SK-N-SH (cell line): ENCODE measurements around the gene SSR4. TPM values are rescaled to one million over a fixed set of nuclear protein-coding genes. Genes with fewer than 3 reads are reported as not detected.

Experiments used
- CTCF ChIA-PET: fragments of 300-600, 350-600 bp; formaldehyde crosslinking; extraction: SDS; loops from one replicate; lab custom pipeline; 2021; lab: Yijun Ruan, JAX
- POLR2A ChIA-PET: fragments of 350-600 bp; sonication (Branson Sonifier 250); formaldehyde crosslinking; extraction: SDS; loops from one replicate; lab custom pipeline; 2020; ENCODE audit warnings: antibody characterized with exemption, inconsistent platforms; lab: Yijun Ruan, JAX
- DNase-seq: peaks from one replicate; pipeline ENCODE4 v3.0.0; 2012
- H2AFZ ChIP-seq: fragments of 200-600 bp; sonication (generic); 2 replicates; pipeline ENCODE4 v1.8.1; 2016; ENCODE audit warnings: antibody characterized with exemption, mild to moderate bottlenecking, low read depth
- H3F3A ChIP-seq: fragments of 200-600 bp; sonication (generic); replicated peaks from 2 replicates; pipeline ENCODE3; 2016; ENCODE audit warnings: antibody characterized with exemption, mild to moderate bottlenecking; ENCODE audit not compliant: insufficient read depth
- H3K27ac ChIP-seq, 2 experiments: fragments of 200-500 bp in 1 of 2; fragments of 200-600 bp in 1 of 2; sonication (Bioruptor generic) in 1 of 2; sonication (generic), shearing (Covaris generic) in 1 of 2; 2 replicates each; pipeline versions ENCODE4 v1.5.1 to v1.6.1; 2014 to 2016; ENCODE audit warnings: low read depth in 2 of 2, inconsistent platforms in 1 of 2, low read length in 1 of 2, mild to moderate bottlenecking in 1 of 2, mixed read lengths in 1 of 2
- H3K27me3 ChIP-seq: fragments of 200-600 bp; sonication (generic), shearing (Covaris generic); 2 replicates; pipeline ENCODE4 v1.6.1; 2016; ENCODE audit warnings: mixed run types; ENCODE audit not compliant: insufficient read depth
- H3K36me3 ChIP-seq, 2 experiments: fragments of 200-500 bp in 1 of 2; fragments of 200-600 bp in 1 of 2; sonication (Bioruptor generic) in 1 of 2; sonication (generic) in 1 of 2; replicated peaks in 1 of 2; 2 replicates each; pipeline versions ENCODE3 to v1.5.1; 2014 to 2016; ENCODE audit warnings: low read length in 1 of 2, mild to moderate bottlenecking in 1 of 2; ENCODE audit not compliant: insufficient read depth in 2 of 2, control insufficient read depth in 1 of 2
- H3K4me1 ChIP-seq, 2 experiments: fragments of 200-500 bp in 1 of 2; fragments of 200-600 bp in 1 of 2; sonication (Bioruptor generic) in 1 of 2; sonication (generic), shearing (Covaris generic) in 1 of 2; 2 replicates each; pipeline versions ENCODE4 v1.5.1 to v1.6.1; 2014 to 2016; ENCODE audit warnings: low read depth in 1 of 2, low read length in 1 of 2, mixed run types in 1 of 2; ENCODE audit not compliant: insufficient read depth in 2 of 2, control insufficient read depth in 1 of 2
- H3K4me2 ChIP-seq: fragments of 200-600 bp; sonication (generic), shearing (Covaris generic); 2 replicates; pipeline ENCODE4 v1.6.1; 2017; ENCODE audit warnings: mixed run types
- H3K4me3 ChIP-seq, 2 experiments: fragments of 200-500 bp in 1 of 2; fragments of 200-600 bp in 1 of 2; sonication (Bioruptor generic) in 1 of 2; sonication (generic), shearing (Covaris generic) in 1 of 2; 2 replicates each; pipeline versions ENCODE4 v1.5.1 to v1.8.1; 2014 to 2016; ENCODE audit warnings: low read depth in 2 of 2, inconsistent platforms in 1 of 2, low read length in 1 of 2, mild to moderate bottlenecking in 1 of 2, mixed read lengths in 1 of 2, moderate library complexity in 1 of 2
- H3K79me2 ChIP-seq: fragments of 200-600 bp; sonication (generic); 2 replicates; pipeline ENCODE4 v1.8.1; 2017; ENCODE audit warnings: mild to moderate bottlenecking; ENCODE audit not compliant: insufficient read depth
- H3K9ac ChIP-seq: fragments of 200-600 bp; sonication (generic); 2 replicates; pipeline ENCODE4 v1.6.1; 2017; ENCODE audit warnings: mixed run types
- H3K9me2 ChIP-seq: fragments of 200-600 bp; sonication (generic); 2 replicates; pipeline ENCODE4 v1.6.1; 2017; ENCODE audit warnings: mixed run types
- H3K9me3 ChIP-seq: fragments of 200-600 bp; sonication (generic); 2 replicates; pipeline ENCODE4 v1.6.1; 2017; ENCODE audit warnings: mixed run types, mild to moderate bottlenecking, moderate library complexity
- H4K20me1 ChIP-seq: fragments of 200-600 bp; sonication (generic); 2 replicates; pipeline ENCODE4 v1.6.1; 2017; ENCODE audit warnings: mild to moderate bottlenecking, mixed run types; ENCODE audit not compliant: insufficient read depth
- CHD2 ChIP-seq: fragments of 150-350 bp; IDR thresholded peaks from 2 replicates; pipeline ENCODE4 v1.6.1; 2018; ENCODE audit warnings: low read length; ENCODE audit not compliant: partially characterized antibody
- EP300 ChIP-seq, 2 experiments: IDR thresholded peaks; 2 replicates each; pipeline versions ENCODE4 v1.4.0 to v1.6.1; 2012; ENCODE audit warnings: borderline replicate concordance in 1 of 2, low read depth in 1 of 2, low read length in 1 of 2
- EZH2phosphoT487 ChIP-seq: fragments of 200-600 bp; sonication (generic); IDR thresholded peaks from 2 replicates; pipeline ENCODE4 v1.6.1; 2017; ENCODE audit warnings: low read depth, mixed run types, mild to moderate bottlenecking, antibody characterized with exemption, moderate library complexity, borderline replicate concordance
- FOSL2 ChIP-seq: IDR thresholded peaks from 2 replicates; pipeline ENCODE4 v1.4.0; 2012; ENCODE audit warnings: low read depth, mild to moderate bottlenecking, moderate library complexity, borderline replicate concordance
- GABPA ChIP-seq: IDR thresholded peaks from 2 replicates; pipeline ENCODE4 v1.4.0; 2012; ENCODE audit warnings: low read depth, mild to moderate bottlenecking
- MXI1 ChIP-seq: IDR thresholded peaks from 2 replicates; pipeline ENCODE4 v1.6.1; 2012; ENCODE audit warnings: mild to moderate bottlenecking, low read depth, low read length, improper control_type of control experiment
- TCF12 ChIP-seq: IDR thresholded peaks from 2 replicates; pipeline ENCODE4 v1.4.0; 2012
- TEAD4 ChIP-seq: IDR thresholded peaks from 2 replicates; pipeline ENCODE4 v1.4.0; 2012; ENCODE audit warnings: mild to moderate bottlenecking, borderline replicate concordance; ENCODE audit not compliant: insufficient read depth
- USF1 ChIP-seq: IDR thresholded peaks from 2 replicates; pipeline ENCODE4 v1.4.0; 2012; ENCODE audit warnings: low read depth, borderline replicate concordance
- WGBS: methylation state at CpG from one replicate; pipeline ENCODE4 v1.1.6; 2017; ENCODE audit warnings: low lambda C conversion rate; 5-methylcytosine and 5-hydroxymethylcytosine counted together
- polyA plus RNA-seq, 3 experiments: library from polyadenylated mRNA; depleted of rRNA; stranded (reverse); fragments of >200 nt; gene quantifications; 2 replicates each; pipeline ENCODE4 v1.2.3, GENCODE V29; 2012
- TF ChIP-seq, protein P1 (sequence below): IDR thresholded peaks from 2 replicates; pipeline ENCODE4 v1.4.0; 2012; ENCODE audit warnings: low read depth, borderline replicate concordance

The SSR4 gene
- polyA plus RNA-seq, 1 of the 3 experiments (the other 2 are of a cell fraction) = 367 TPM

DNA sequence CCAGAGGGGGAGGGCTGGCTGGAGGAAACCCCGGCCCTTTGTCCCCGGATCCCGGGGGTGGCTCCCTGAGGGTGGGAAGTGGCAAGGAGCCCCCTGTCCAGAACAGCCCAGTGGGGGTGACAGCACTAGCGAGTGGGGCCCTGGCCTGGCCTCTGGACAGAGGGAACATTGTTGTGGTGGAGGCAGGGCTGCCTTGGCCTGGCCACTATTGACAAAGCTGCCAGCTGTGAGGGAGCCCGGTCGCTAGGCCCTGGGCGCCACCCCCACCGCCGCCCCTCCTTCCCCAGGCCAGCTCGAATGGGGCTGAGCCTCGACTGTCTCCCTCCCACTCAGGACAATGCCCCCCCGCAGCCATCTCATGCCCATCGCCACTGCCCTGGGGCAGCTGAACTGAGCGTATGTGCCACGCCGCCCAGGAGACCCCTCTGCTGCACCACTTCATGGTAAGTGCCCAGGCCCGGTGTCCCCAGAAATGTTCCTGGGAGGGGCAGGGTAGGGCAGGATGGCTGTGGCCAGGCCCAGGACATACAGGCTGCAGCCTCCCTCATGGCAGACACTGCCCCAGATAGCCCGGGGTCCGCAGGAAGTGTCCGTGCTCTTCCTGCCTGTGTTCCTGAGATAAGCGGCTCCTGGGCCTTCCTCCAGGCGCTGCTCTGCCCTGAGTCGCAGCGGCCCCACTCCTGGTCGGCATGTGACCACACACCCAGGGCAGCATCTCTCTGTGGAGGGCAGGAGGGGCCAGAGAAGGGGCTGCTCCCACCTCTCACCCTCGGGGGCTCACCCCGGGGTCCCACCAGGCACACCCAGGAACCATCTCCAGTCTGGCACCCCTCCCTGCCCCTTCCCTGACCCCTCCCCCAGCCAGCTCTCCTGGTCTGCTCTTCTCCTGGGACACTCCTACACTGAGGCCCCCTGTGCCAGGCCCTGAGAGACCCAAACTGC lies 29.1 kb upstream of the SSR4 start:
- peaks cover 2 to 27% of the 10 kb centered on the region in 2 experiments; a peak in 1 of 4 replicates for H3K4me1 ChIP-seq
- 12% methylated on average over 5 of the region's 27 CpGs for WGBS
- H3F3A ChIP-seq = no peaks in the 10 kb centered on the region
- H3K9me2 ChIP-seq = no peaks in the 10 kb centered on the region
- H3K79me2 ChIP-seq = peaks cover 6% of the 10 kb centered on the region; the same call in 1 of the 2 replicates
- peak overlapping the region; percentile 49; the same call in 1 of the 2 replicates for H3K9ac ChIP-seq
- no peaks in the 10 kb centered on the region for H3K36me3 ChIP-seq
- TF ChIP-seq GABPA (0 out of 2 replicates have a peak, but pooled peaks have one; percentile 30), CHD2 (no peak), USF1 (0 out of 2 replicates have a peak, but pooled peaks have one; percentile 15), EP300 (IDR thresholded peaks at IDR 0.05; ENCODE audit: borderline replicate concordance in 1 of 2, low read depth in 1 of 2, low read length in 1 of 2) (0 out of 4 replicates have a peak, but pooled peaks of 1 of the 2 experiments have one; percentile 16), TEAD4 (no peak)
- TF ChIP-seq, protein P1, sequence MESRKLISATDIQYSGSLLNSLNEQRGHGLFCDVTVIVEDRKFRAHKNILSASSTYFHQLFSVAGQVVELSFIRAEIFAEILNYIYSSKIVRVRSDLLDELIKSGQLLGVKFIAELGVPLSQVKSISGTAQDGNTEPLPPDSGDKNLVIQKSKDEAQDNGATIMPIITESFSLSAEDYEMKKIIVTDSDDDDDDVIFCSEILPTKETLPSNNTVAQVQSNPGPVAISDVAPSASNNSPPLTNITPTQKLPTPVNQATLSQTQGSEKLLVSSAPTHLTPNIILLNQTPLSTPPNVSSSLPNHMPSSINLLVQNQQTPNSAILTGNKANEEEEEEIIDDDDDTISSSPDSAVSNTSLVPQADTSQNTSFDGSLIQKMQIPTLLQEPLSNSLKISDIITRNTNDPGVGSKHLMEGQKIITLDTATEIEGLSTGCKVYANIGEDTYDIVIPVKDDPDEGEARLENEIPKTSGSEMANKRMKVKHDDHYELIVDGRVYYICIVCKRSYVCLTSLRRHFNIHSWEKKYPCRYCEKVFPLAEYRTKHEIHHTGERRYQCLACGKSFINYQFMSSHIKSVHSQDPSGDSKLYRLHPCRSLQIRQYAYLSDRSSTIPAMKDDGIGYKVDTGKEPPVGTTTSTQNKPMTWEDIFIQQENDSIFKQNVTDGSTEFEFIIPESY = no peak
- DNase-seq = peak; percentile 82
- peak overlapping the region; percentile 79 for H3K4me2 ChIP-seq
- ChIA-PET CTCF (interaction anchor here (0.6 to 10.2 kb wide), 13 partner anchors 10 to 183 kb away, joined by 3 to 134 read pairs (median 5); partner anchors contain the start of genes RENBP and SRPK3), POLR2A (interaction anchor here (0.6 to 1.7 kb wide), 4 partner anchors 10 to 205 kb away, joined by 3 to 5 read pairs (median 4); partner anchors contain the start of genes IDH3G and SSR4)
- H3K9me3 ChIP-seq = no peaks in the 10 kb centered on the region
- peak overlapping the region; percentile 40 to 49 for H3K4me3 ChIP-seq
- peaks cover 9% of the 10 kb centered on the region; the same call in 1 of the 2 replicates for H4K20me1 ChIP-seq
- no peaks in the 10 kb centered on the region for H3K27me3 ChIP-seq
- peak overlapping the region; percentile 63 to 82; a peak in 3 of 4 replicates for H3K27ac ChIP-seq
- H2AFZ ChIP-seq = no peak overlapping the region

DNA sequence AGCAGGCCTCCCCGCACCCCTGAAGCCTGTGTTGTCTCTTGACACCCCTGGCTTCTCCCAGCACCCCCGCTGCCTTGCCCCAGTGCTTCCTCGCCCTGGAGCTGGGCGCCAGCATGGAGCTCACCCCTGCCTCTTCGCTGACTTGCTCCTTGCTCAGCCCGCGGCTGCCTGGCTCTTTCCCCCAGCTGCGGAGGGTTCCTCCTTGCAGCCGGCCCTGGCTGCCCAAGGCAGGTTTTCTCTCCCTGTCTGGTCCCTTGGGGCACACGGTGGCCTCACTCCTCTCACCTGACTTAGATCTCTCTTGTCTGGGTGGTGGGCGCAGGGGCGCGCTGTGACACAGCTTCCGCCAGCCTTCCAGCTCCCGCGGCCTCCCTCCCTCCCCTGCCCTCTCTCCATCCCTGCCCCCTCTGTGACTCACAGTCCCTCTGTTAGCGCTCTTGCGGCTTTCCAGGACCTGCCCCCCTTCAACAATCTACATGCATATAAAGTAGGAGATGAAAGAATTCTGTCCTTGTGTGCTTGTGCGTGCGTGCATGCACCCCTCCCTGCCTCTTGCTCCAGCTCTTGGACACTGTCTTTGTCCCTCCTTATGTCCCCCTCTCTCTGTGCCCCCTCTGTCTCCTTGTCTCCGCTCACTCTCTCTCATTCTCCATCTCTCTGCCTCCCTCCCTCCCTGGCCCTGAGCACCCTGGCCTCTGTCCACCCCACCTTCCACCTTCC lies 28.2 kb upstream of the SSR4 start:
- H3F3A ChIP-seq = no peaks in the 10 kb centered on the region
- peak; percentile 74 for DNase-seq
- H3K4me3 ChIP-seq = peak overlapping the region; percentile 40 to 44
- peak overlapping the region; percentile 49; the same call in 1 of the 2 replicates for H3K9ac ChIP-seq
- H2AFZ ChIP-seq = no peak overlapping the region
- peaks cover 0 to 4% of the 10 kb centered on the region in 2 experiments for H3K36me3 ChIP-seq
- H3K9me2 ChIP-seq = no peaks in the 10 kb centered on the region
- H3K4me2 ChIP-seq = peak overlapping the region; percentile 79
- H3K4me1 ChIP-seq = peaks cover 2 to 27% of the 10 kb centered on the region in 2 experiments; a peak in 1 of 4 replicates
- H3K27me3 ChIP-seq = no peaks in the 10 kb centered on the region
- CTCF ChIA-PET = interaction anchor here (0.6 to 10.2 kb wide), 6 partner anchors 11 to 182 kb away, joined by 3 to 134 read pairs (median 4); partner anchors contain the start of genes RENBP and SRPK3
- H3K9me3 ChIP-seq = no peaks in the 10 kb centered on the region
- peak overlapping the region; percentile 63 to 82; a peak in 3 of 4 replicates for H3K27ac ChIP-seq
- H4K20me1 ChIP-seq = peaks cover 9% of the 10 kb centered on the region; the same call in 1 of the 2 replicates
- 18% methylated on average over 21 of the region's 21 CpGs for WGBS
- TF ChIP-seq MXI1 (0 out of 2 replicates have a peak, but pooled peaks have one; percentile 28), FOSL2 (peak; percentile 83), USF1 (no peak), TCF12 (peak; percentile 33; the same call in 1 of the 2 replicates), EZH2phosphoT487 (no peak)
- peaks cover 6% of the 10 kb centered on the region; the same call in 1 of the 2 replicates for H3K79me2 ChIP-seq
- POLR2A ChIA-PET = interaction anchor here (1.1 to 1.7 kb wide), 2 partner anchors 155 to 204 kb away, joined by 3 to 5 read pairs; no protein-coding TSS in a partner anchor
